ENCODE data around the gene GNPTG.

- TF ChIP-seq CTCF (IDR thresholded peaks at IDR 0.05) (no peak), POLR2AphosphoS5 (IDR thresholded peaks at IDR 0.05) (no peak)
These were observed 38.0 kb downstream of the GNPTG start for GRCh38 chr16:1389762-1390161.
